ENCODE measurements around the gene PIK3CD. TPM values are rescaled to one million over a fixed set of nuclear protein-coding genes. Genes with fewer than 3 reads are reported as not detected.

Gene PIK3CD
- total RNA-seq, 1 experiment from 2014 or later: 0.77 TPM

GRCh38 chr1:9630331-9631111, 21.0 kb upstream of the PIK3CD start:
- Mint-ChIP-seq H3K4me3 (ENCODE audit: unreplicated experiment) (no peak overlapping the region), H3K27me3 (ENCODE audit: insufficient read depth, unreplicated experiment) (peaks cover 6% of the 10 kb centered on the region), H3K9me3 (ENCODE audit: unreplicated experiment) (peaks cover 8% of the 10 kb centered on the region), H3K27ac (ENCODE audit: unreplicated experiment) (no peak overlapping the region), H3K36me3 (ENCODE audit: insufficient read depth, unreplicated experiment) (no peaks in the 10 kb centered on the region), H3K4me1 (ENCODE audit: low read depth, unreplicated experiment) (no peaks in the 10 kb centered on the region)
- DNase-seq: no peak
- ChIA-PET POLR2A (no interaction called here), CTCF (interaction anchor here (0.6 kb wide), 2 partner anchors 23 to 44 kb away, joined by 3 to 11 read pairs; no protein-coding TSS in a partner anchor)
- BruUV-seq (replicated peaks): no TSS peak
- Histone ChIP-seq H3K4me3 (ENCODE audit: low read depth, low read length) (no peak overlapping the region), H3K9me3 (no peaks in the 10 kb centered on the region), H3K27me3 (replicated peaks; ENCODE audit: control insufficient read depth, insufficient read depth, low read length) (no peaks in the 10 kb centered on the region; the same call in 1 of the 2 replicates), H3K36me3 (ENCODE audit: control insufficient read depth, insufficient read depth, low read length) (no peaks in the 10 kb centered on the region), H3K4me1 (peaks cover 8% of the 10 kb centered on the region; the same call in 1 of the 2 replicates)
- intact Hi-C loops (cut with micrococcal nuclease; ENCODE audit: unreplicated experiment): no loop called here
- no peak for TF ChIP-seq CTCF (IDR thresholded peaks at IDR 0.05; ENCODE audit: insufficient read depth in 1 of 2, low read depth in 1 of 2, low read length in 1 of 2, severe bottlenecking in 1 of 2, unreplicated experiment in 1 of 2)

- no peak for TF ChIP-seq CTCF (IDR thresholded peaks at IDR 0.05; ENCODE audit: insufficient read depth in 1 of 2, low read depth in 1 of 2, low read length in 1 of 2, severe bottlenecking in 1 of 2, unreplicated experiment in 1 of 2)
- no peak for DNase-seq
- CTCF ChIA-PET: interaction anchor here (0.5 kb wide), 1 partner anchor 13 kb away, joined by 3 read pairs; no protein-coding TSS in a partner anchor
Observed at GRCh38 chr1:9631613-9632012, 19.9 kb upstream of the PIK3CD start.

GRCh38 chr1:9633493-9633892, 18.0 kb upstream of the PIK3CD start:
- Histone ChIP-seq H3K36me3 (ENCODE audit: control insufficient read depth, insufficient read depth, low read length) (no peaks in the 10 kb centered on the region), H3K4me1 (no peaks in the 10 kb centered on the region), H3K4me3 (ENCODE audit: low read depth, low read length) (no peak overlapping the region), H3K27me3 (replicated peaks; ENCODE audit: control insufficient read depth, insufficient read depth, low read length) (no peaks in the 10 kb centered on the region), H3K9me3 (no peaks in the 10 kb centered on the region)
- H3K4me3 Mint-ChIP-seq (ENCODE audit: unreplicated experiment): no peak overlapping the region
- H3K27ac Mint-ChIP-seq (ENCODE audit: unreplicated experiment): no peak overlapping the region
- peaks cover 10% of the 10 kb centered on the region for H3K9me3 Mint-ChIP-seq (ENCODE audit: unreplicated experiment)
- TF ChIP-seq CTCF (IDR thresholded peaks at IDR 0.05; ENCODE audit: insufficient read depth in 1 of 2, low read depth in 1 of 2, low read length in 1 of 2, severe bottlenecking in 1 of 2, unreplicated experiment in 1 of 2): no peak
- no peaks in the 10 kb centered on the region for H3K36me3 Mint-ChIP-seq (ENCODE audit: insufficient read depth, unreplicated experiment)
- peaks cover 3% of the 10 kb centered on the region for H3K27me3 Mint-ChIP-seq (ENCODE audit: insufficient read depth, unreplicated experiment)
- no peak for DNase-seq
- ChIA-PET CTCF (no interaction called here), POLR2A (no interaction called here)
- no peaks in the 10 kb centered on the region for H3K4me1 Mint-ChIP-seq (ENCODE audit: low read depth, unreplicated experiment)
- BruUV-seq (replicated peaks): no TSS peak
- intact Hi-C loops (cut with micrococcal nuclease; ENCODE audit: unreplicated experiment): no loop called here

More at GRCh38 chr1:9631613-9632012, 19.9 kb upstream of the PIK3CD start:
- no peaks in the 10 kb centered on the region for H3K27me3 ChIP-seq (replicated peaks; ENCODE audit: control insufficient read depth, insufficient read depth, low read length)
- intact Hi-C loops (cut with micrococcal nuclease; ENCODE audit: unreplicated experiment): no loop called here
- Mint-ChIP-seq H3K27ac (ENCODE audit: unreplicated experiment) (no peak overlapping the region), H3K4me3 (ENCODE audit: unreplicated experiment) (no peak overlapping the region), H3K9me3 (ENCODE audit: unreplicated experiment) (peaks cover 10% of the 10 kb centered on the region), H3K4me1 (ENCODE audit: low read depth, unreplicated experiment) (no peaks in the 10 kb centered on the region), H3K27me3 (ENCODE audit: insufficient read depth, unreplicated experiment) (peaks cover 3% of the 10 kb centered on the region), H3K36me3 (ENCODE audit: insufficient read depth, unreplicated experiment) (no peaks in the 10 kb centered on the region)
- no peak overlapping the region for H3K4me3 ChIP-seq (ENCODE audit: low read depth, low read length)
- H3K36me3 ChIP-seq (ENCODE audit: control insufficient read depth, insufficient read depth, low read length): no peaks in the 10 kb centered on the region
- no peaks in the 10 kb centered on the region for H3K9me3 ChIP-seq
- no TSS peak for BruUV-seq (replicated peaks)
- POLR2A ChIA-PET: no interaction called here
- H3K4me1 ChIP-seq: peaks cover 4% of the 10 kb centered on the region; the same call in 1 of the 2 replicates
